K562 (cell line): ENCODE data around the gene PLXNA2. TPM values are rescaled to one million over a fixed set of nuclear protein-coding genes. Genes with fewer than 3 reads are reported as not detected.

Source experiments
- AFF1 ChIP-seq, 2 experiments: fragments of 450-650 bp; IDR thresholded peaks; 2 replicates each; pipeline ENCODE4 v1.6.1; 2018; ENCODE audit warnings: mild to moderate bottlenecking in 2 of 2, low read depth in 1 of 2; ENCODE audit not compliant: partially characterized antibody in 2 of 2
- CHD1 ChIP-seq: fragments of 200-600 bp; sonication (generic); IDR thresholded peaks from one replicate; pipeline ENCODE4 v1.6.1; 2012; ENCODE audit warnings: mild to moderate bottlenecking, moderate library complexity, low read length, inconsistent platforms
- CXXC5 ChIP-seq: fragments of 250-450 bp; sonication (Bioruptor Pico); IDR thresholded peaks from 2 replicates; pipeline ENCODE4 v1.8.0; 2022; ENCODE audit warnings: inconsistent platforms, mild to moderate bottlenecking, moderate library complexity
- EGR1 ChIP-seq: fragments of 450-650 bp; conservative IDR thresholded peaks from 2 replicates; pipeline ENCODE4 v1.6.1; 2017; ENCODE audit warnings: mild to moderate bottlenecking
- ELF2 ChIP-seq: fragments of 250-450 bp; sonication (Bioruptor Pico); IDR thresholded peaks from 2 replicates; pipeline ENCODE4 v1.5.0; 2021; ENCODE audit warnings: mild to moderate bottlenecking
- FOXA1 ChIP-seq: fragments of 450-650 bp; IDR thresholded peaks from 2 replicates; pipeline ENCODE4 v1.6.1; 2016; ENCODE audit warnings: mild to moderate bottlenecking, borderline replicate concordance
- GATAD2B ChIP-seq: fragments of 450-650 bp; IDR thresholded peaks from 2 replicates; pipeline ENCODE4 v1.6.1; 2017; ENCODE audit warnings: mild to moderate bottlenecking, borderline replicate concordance
- HBP1 ChIP-seq: fragments of 450-650 bp; formaldehyde crosslinking; IDR thresholded peaks from 2 replicates; pipeline ENCODE4 v1.4.0; 2022; ENCODE audit warnings: missing genetic modification characterization
- HMGN3 ChIP-seq: IDR thresholded peaks from 2 replicates; pipeline ENCODE4 v1.6.1; 2011; ENCODE audit warnings: borderline replicate concordance, low read depth, mild to moderate bottlenecking, mixed read lengths, low read length; ENCODE audit not compliant: insufficient read length; ENCODE audit errors: extremely low read depth
- HNRNPK ChIP-seq: fragments of 200-400 bp; formaldehyde crosslinking; IDR thresholded peaks from one replicate; pipeline ENCODE4 v1.6.1; 2018; ENCODE audit warnings: mild to moderate bottlenecking, low read depth, low read length; ENCODE audit not compliant: poor library complexity, severe bottlenecking
- MTA3 ChIP-seq: fragments of 450-650 bp; formaldehyde crosslinking; IDR thresholded peaks from 2 replicates; pipeline ENCODE4 v1.6.1; 2017; ENCODE audit warnings: mild to moderate bottlenecking, borderline replicate concordance
- NRF1 ChIP-seq, 2 experiments: fragments of 450-650 bp; IDR thresholded peaks in 1 of 2; conservative IDR thresholded peaks in 1 of 2; 2 replicates each; pipeline ENCODE4 v1.6.1; 2014; ENCODE audit warnings: mild to moderate bottlenecking in 2 of 2
- PCBP1 ChIP-seq: fragments of 200-400 bp; formaldehyde crosslinking; IDR thresholded peaks from 2 replicates; pipeline ENCODE4 v1.6.1; 2018; ENCODE audit warnings: mild to moderate bottlenecking, low read depth, low read length; ENCODE audit not compliant: poor library complexity, severe bottlenecking
- SAFB ChIP-seq: fragments of 200-400 bp; formaldehyde crosslinking; IDR thresholded peaks from 2 replicates; pipeline ENCODE4 v1.6.1; 2017; ENCODE audit warnings: low read depth, low read length, borderline replicate concordance
- SETDB1 ChIP-seq: IDR thresholded peaks from one replicate; pipeline ENCODE4 v1.6.1; 2012; ENCODE audit warnings: low read length, control low read depth, inconsistent platforms
- U2AF1 ChIP-seq: fragments of 200-400 bp; formaldehyde crosslinking; optimal IDR thresholded peaks from 2 replicates; pipeline ENCODE3; 2017; ENCODE audit warnings: mild to moderate bottlenecking, low read depth, low read length, moderate library complexity
- ZNF134 ChIP-seq: fragments of 250-450 bp; sonication (Bioruptor Pico); conservative IDR thresholded peaks from 2 replicates; pipeline ENCODE4 v1.4.0; 2020
- ZNF583 ChIP-seq: fragments of 250-450 bp; sonication (Bioruptor Pico); IDR thresholded peaks from 2 replicates; pipeline ENCODE4 v1.4.0; 2020
- ZNF584 ChIP-seq: fragments of 200-800 bp; sonication (Bioruptor generic); IDR thresholded peaks from 2 replicates; pipeline ENCODE4 v1.6.1; 2016; ENCODE audit warnings: low read depth, mild to moderate bottlenecking, missing genetic modification characterization, missing compliant biosample characterization
- polyA plus RNA-seq, 8 experiments: library from polyadenylated mRNA; depleted of rRNA in 4 of 8; stranded (reverse) in 5 of 8; unstranded in 3 of 8; fragments of >200 nt; fragmentation: Nextera tagmentation in 2 of 8; fragmentation: Illumina TruSeq in 1 of 8; extraction: Ambion mirVana in 2 of 8; extraction: Trizol in 1 of 8; gene quantifications; 2 replicates each; pipeline versions ENCODE4 v1.2.1 to v1.2.3, GENCODE V29; 2011 to 2014; ENCODE audit warnings: inconsistent platforms in 1 of 8, missing spikeins in 1 of 8
- total RNA-seq, 7 experiments: library from RNA; depleted of rRNA in 6 of 7; stranded (reverse); fragments of >200 nt in 6 of 7; fragmentation: Illumina TruSeq in 2 of 7; extraction: Trizol in 2 of 7; gene quantifications; 2 replicates each; pipeline versions ENCODE4 v1.2.1 to v1.2.3, GENCODE V29; 2011 to 2021; ENCODE audit warnings: low replicate concordance in 1 of 7
- TF ChIP-seq, protein P1 (sequence below), 2 experiments: IDR thresholded peaks; 2 replicates each; pipeline ENCODE4 v1.6.1; 2011; ENCODE audit warnings: borderline replicate concordance in 1 of 2, control low read depth in 1 of 2, low read depth in 1 of 2, low read length in 1 of 2, mild to moderate bottlenecking in 1 of 2, mixed read lengths in 1 of 2, moderate library complexity in 1 of 2; ENCODE audit not compliant: insufficient read depth in 1 of 2, insufficient read length in 1 of 2, poor library complexity in 1 of 2, severe bottlenecking in 1 of 2; ENCODE audit errors: extremely low read depth in 1 of 2
- TF ChIP-seq, protein P2 (sequence below): fragments of 250-450 bp; sonication (Bioruptor Pico); IDR thresholded peaks from 2 replicates; pipeline ENCODE4 v1.5.0; 2021

The PLXNA2 gene
- total and polyA plus RNA-seq, 9 of the 15 experiments (the other 6 are each of a cell fraction or from before 2014, with no cell fraction given) = 0.01 to 1.3 (median 0.32) TPM

DNA sequence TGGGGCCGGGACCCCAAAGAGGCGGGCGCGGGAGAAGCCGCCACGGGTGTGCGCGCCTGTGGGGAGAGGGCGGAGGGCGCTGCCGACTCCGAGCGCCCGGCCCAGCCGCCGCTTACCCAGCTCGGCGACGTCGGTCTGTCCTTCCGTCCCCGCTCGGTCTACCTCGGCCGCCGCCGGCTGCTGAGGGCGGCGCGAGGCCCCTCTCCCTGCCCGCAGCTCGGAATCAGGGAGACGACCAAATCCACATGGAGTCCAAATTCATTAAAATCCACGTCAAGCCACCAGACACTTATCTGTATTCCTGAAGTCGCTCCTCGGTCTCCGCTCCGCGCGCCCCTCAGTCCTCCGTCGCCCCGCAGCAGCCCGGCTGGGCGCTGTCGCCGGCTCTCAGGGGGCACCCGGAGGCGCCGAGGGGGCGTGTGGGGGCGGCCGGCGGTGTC, 637 bp downstream of the PLXNA2 start (continued):
- TF ChIP-seq HBP1 = no peak
- peak; percentile 8 for TF ChIP-seq U2AF1
- TF ChIP-seq NRF1 (conservative IDR thresholded peaks at IDR 0.05 in 1 of 2, IDR thresholded peaks at IDR 0.05 in 1 of 2) = 0 out of 4 replicates have a peak, but pooled peaks of 1 of the 2 experiments have one; percentile 14
- TF ChIP-seq ZNF134 (CRISPR knock-in tag) = no peak
- TF ChIP-seq ZNF583 = no peak
- TF ChIP-seq HMGN3 = peak; percentile 47
- no peak for TF ChIP-seq AFF1 (IDR thresholded peaks at IDR 0.05; ENCODE audit: low read depth in 1 of 2, partially characterized antibody in 2 of 2)
- peak; percentile 1; the same call in 1 of the 2 replicates for TF ChIP-seq CXXC5 (CRISPR knock-in tag)
- TF ChIP-seq FOXA1 = no peak
- TF ChIP-seq PCBP1 = peak; percentile 39
- peak; percentile 72; the same call in 1 of the 2 replicates for TF ChIP-seq SAFB
- peak; percentile 15 for TF ChIP-seq CHD1
- no peak for TF ChIP-seq HNRNPK
- TF ChIP-seq, protein P1, sequence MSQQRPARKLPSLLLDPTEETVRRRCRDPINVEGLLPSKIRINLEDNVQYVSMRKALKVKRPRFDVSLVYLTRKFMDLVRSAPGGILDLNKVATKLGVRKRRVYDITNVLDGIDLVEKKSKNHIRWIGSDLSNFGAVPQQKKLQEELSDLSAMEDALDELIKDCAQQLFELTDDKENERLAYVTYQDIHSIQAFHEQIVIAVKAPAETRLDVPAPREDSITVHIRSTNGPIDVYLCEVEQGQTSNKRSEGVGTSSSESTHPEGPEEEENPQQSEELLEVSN (IDR thresholded peaks at IDR 0.05; ENCODE audit: borderline replicate concordance in 1 of 2, extremely low read depth in 1 of 2, insufficient read depth in 1 of 2, insufficient read length in 1 of 2, low read depth in 1 of 2, low read length in 1 of 2, poor library complexity in 1 of 2, severe bottlenecking in 1 of 2) = peak in 1 of 2 experiments; percentile 2
- TF ChIP-seq EGR1 = peak; percentile 59
- TF ChIP-seq, protein P2, sequence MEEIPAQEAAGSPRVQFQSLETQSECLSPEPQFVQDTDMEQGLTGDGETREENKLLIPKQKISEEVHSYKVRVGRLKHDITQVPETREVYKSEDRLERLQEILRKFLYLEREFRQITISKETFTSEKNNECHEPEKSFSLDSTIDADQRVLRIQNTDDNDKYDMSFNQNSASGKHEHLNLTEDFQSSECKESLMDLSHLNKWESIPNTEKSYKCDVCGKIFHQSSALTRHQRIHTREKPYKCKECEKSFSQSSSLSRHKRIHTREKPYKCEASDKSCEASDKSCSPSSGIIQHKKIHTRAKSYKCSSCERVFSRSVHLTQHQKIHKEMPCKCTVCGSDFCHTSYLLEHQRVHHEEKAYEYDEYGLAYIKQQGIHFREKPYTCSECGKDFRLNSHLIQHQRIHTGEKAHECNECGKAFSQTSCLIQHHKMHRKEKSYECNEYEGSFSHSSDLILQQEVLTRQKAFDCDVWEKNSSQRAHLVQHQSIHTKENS (CRISPR knock-in tag) = no peak
- 0 out of 2 replicates have a peak, but pooled peaks have one; percentile 2 for TF ChIP-seq MTA3
- peak; percentile 80; the same call in 1 of the 2 replicates for TF ChIP-seq GATAD2B
- no peak for TF ChIP-seq ELF2 (CRISPR knock-in tag)
- no peak for TF ChIP-seq ZNF584 (CRISPR knock-in tag)
- no peak for TF ChIP-seq SETDB1
